Skeletal muscle tissue (tissue), 4 donors: ENCODE data around the gene ZFX. TPM values are rescaled to one million over a fixed set of nuclear protein-coding genes. Genes with fewer than 3 reads are reported as not detected.

Experiments used
- H3K27ac ChIP-seq: one replicate; pipeline ENCODE4 v1.7.0; 2013; ENCODE audit warnings: mild to moderate bottlenecking, low read depth, low read length, inconsistent platforms
- H3K27me3 ChIP-seq, 3 donors: one replicate each; pipeline ENCODE4 v1.7.0; 2013; ENCODE audit warnings: low read length in 3 of 3; ENCODE audit not compliant: control insufficient read depth in 3 of 3, insufficient read depth in 3 of 3
- H3K36me3 ChIP-seq, 3 donors: one replicate each; pipeline ENCODE4 v1.7.0; 2013; ENCODE audit warnings: low read length in 3 of 3; ENCODE audit not compliant: control insufficient read depth in 3 of 3, insufficient read depth in 3 of 3
- H3K4me1 ChIP-seq, 3 donors: one replicate each; pipeline ENCODE4 v1.7.0; 2013; ENCODE audit warnings: low read length in 3 of 3, mild to moderate bottlenecking in 3 of 3; ENCODE audit not compliant: control insufficient read depth in 3 of 3, insufficient read depth in 3 of 3
- H3K4me3 ChIP-seq, 3 donors: one replicate each; pipeline ENCODE4 v1.7.0; 2013; ENCODE audit warnings: low read length in 3 of 3
- H3K9ac ChIP-seq, 3 donors: one replicate each; pipeline ENCODE4 v1.7.0; 2013; ENCODE audit warnings: low read length in 3 of 3, mild to moderate bottlenecking in 3 of 3, moderate library complexity in 2 of 3, low read depth in 1 of 3
- H3K9me3 ChIP-seq, 3 donors: one replicate each; pipeline ENCODE4 v1.7.0; 2013; ENCODE audit warnings: low read length in 3 of 3; ENCODE audit not compliant: control insufficient read depth in 3 of 3
- total RNA-seq: library from RNA; depleted of rRNA; stranded (reverse); fragments of >200 nt; gene quantifications from one replicate; pipeline ENCODE4 v1.2.3, GENCODE V29; 2014
- donor health status: Osteomylitis.

Gene ZFX
- total RNA-seq, 1 donor from 2014 or later = 29.7 TPM

- H3K27me3 ChIP-seq = no peaks in the 10 kb centered on the region
- H3K36me3 ChIP-seq = peaks cover 0 to 11% (median 0%) of the 10 kb centered on the region in 3 donors
- H3K9me3 ChIP-seq = no peaks in the 10 kb centered on the region
- H3K4me1 ChIP-seq = peaks cover 13 to 25% (median 18%) of the 10 kb centered on the region in 3 donors
- no peak overlapping the region for H3K4me3 ChIP-seq
- H3K27ac ChIP-seq = no peak overlapping the region
- H3K9ac ChIP-seq = no peak overlapping the region
Measured at GRCh38 chrX:24168807-24169206, 19.3 kb downstream of the ZFX start.

GRCh38 chrX:24169211-24169610, 19.7 kb downstream of the ZFX start:
- Histone ChIP-seq H3K9me3 (no peaks in the 10 kb centered on the region), H3K4me3 (no peak overlapping the region), H3K36me3 (peaks cover 0 to 11% (median 0%) of the 10 kb centered on the region in 3 donors), H3K27ac (no peak overlapping the region), H3K9ac (no peak overlapping the region), H3K27me3 (no peaks in the 10 kb centered on the region), H3K4me1 (peaks cover 13 to 25% (median 18%) of the 10 kb centered on the region in 3 donors)

DNA sequence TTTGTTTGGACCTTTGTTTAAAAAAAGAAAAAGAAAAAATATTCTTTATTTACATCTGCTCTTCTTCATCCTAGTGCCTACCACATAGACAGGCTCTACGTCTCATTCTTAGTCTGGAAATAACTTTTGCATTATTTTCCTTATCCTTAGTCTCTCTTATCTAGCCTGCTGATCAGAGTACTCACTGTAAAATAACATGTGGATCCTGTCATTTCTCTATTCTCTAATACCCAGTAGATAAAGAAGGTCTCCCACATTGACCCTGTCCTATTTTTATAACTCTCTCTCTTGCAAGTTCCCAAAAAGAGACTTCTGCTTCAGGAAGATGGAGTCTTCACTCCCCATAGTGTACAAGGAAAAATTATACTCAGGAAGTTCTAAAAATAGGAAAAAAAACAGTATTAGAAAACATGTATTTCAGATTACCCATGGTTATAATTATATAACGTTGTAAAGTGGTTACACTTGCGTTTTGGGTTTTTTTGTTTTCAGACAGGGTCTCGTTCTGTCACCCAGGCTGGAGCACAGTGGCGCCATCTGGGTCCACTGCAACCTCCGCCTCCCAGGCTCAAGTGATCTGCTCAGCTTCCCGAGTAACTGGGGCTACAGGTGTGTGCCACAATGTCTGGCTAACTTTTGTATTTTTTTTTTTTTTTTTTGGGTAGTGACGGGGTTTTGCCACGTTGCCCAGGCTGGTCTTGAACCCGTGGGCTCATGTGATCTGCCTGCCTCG, 23.8 kb downstream of the ZFX start:
- Histone ChIP-seq H3K4me1 (peaks cover 11 to 18% (median 16%) of the 10 kb centered on the region in 3 donors), H3K36me3 (peaks cover 0 to 28% (median 2%) of the 10 kb centered on the region in 3 donors)

GRCh38 chrX:24175276-24175675, 25.7 kb downstream of the ZFX start:
- H3K4me3 ChIP-seq = no peak overlapping the region
- H3K36me3 ChIP-seq = peaks cover 5 to 42% (median 7%) of the 10 kb centered on the region in 3 donors
- no peaks in the 10 kb centered on the region for H3K9me3 ChIP-seq
- H3K4me1 ChIP-seq = peaks cover 2 to 7% (median 6%) of the 10 kb centered on the region in 3 donors
- H3K27ac ChIP-seq = no peak overlapping the region
- no peaks in the 10 kb centered on the region for H3K27me3 ChIP-seq
- H3K9ac ChIP-seq = no peak overlapping the region

More for the DNA sequence above, 23.8 kb downstream of the ZFX start:
- H3K9me3 ChIP-seq = no peaks in the 10 kb centered on the region
- H3K27me3 ChIP-seq = no peaks in the 10 kb centered on the region
- H3K27ac ChIP-seq = no peak overlapping the region
- no peak overlapping the region for H3K4me3 ChIP-seq
- no peak overlapping the region for H3K9ac ChIP-seq

GRCh38 chrX:24178441-24178840, 28.9 kb downstream of the ZFX start:
- Histone ChIP-seq H3K36me3 (peaks cover 5 to 41% (median 7%) of the 10 kb centered on the region in 3 donors), H3K9ac (no peak overlapping the region), H3K4me3 (no peak overlapping the region), H3K9me3 (no peaks in the 10 kb centered on the region), H3K27ac (no peak overlapping the region), H3K4me1 (no peaks in the 10 kb centered on the region), H3K27me3 (no peaks in the 10 kb centered on the region)

DNA sequence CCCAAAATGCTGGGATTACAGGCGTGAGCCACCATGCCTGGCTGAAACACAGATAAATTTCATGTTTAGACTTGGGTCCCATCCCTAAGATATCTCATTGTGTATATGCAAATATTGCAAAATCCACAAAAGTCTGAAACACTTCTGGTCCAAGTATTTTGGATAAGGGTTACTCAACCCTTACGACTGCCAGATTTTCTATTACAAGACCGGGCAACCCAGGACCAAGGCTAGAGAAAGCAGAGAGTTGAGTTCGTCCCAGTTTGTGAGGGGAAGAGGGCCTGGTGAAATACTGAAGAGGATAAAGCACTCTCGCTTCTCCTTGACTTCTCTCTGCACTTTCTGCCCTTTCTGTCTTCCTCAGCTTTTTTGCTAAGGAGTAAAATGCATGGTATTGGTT, 34.5 kb downstream of the ZFX start:
- Histone ChIP-seq H3K36me3 (peaks cover 5 to 29% (median 5%) of the 10 kb centered on the region in 3 donors), H3K9me3 (no peaks in the 10 kb centered on the region), H3K27ac (no peak overlapping the region), H3K27me3 (no peaks in the 10 kb centered on the region), H3K9ac (no peak overlapping the region), H3K4me1 (no peaks in the 10 kb centered on the region), H3K4me3 (no peak overlapping the region)

DNA sequence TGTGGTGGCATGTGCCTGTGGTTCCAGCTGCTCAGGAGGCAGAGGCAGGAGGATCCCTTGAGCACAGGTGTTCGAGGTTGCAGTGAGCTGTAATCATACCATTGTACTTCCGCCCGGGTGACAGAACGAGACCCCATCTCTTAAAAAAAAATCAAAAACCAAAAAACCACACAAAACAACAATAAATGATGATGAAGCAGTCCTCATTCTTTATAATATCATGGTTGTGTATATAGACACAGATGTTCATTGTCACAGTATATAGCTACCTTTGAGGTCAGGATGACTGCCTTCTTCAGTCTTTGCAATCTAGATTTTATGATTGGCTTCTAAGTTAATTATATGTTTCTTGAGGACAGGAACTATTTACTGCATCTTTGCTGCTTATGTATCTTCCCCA, 37.0 kb downstream of the ZFX start:
- no peak overlapping the region for H3K9ac ChIP-seq
- H3K4me1 ChIP-seq = peaks cover 0 to 5% (median 0%) of the 10 kb centered on the region in 3 donors
- peaks cover 0 to 8% (median 0%) of the 10 kb centered on the region in 3 donors for H3K36me3 ChIP-seq
- H3K27ac ChIP-seq = no peak overlapping the region
- H3K4me3 ChIP-seq = no peak overlapping the region
- H3K27me3 ChIP-seq = no peaks in the 10 kb centered on the region
- H3K9me3 ChIP-seq = no peaks in the 10 kb centered on the region

- Histone ChIP-seq H3K4me1 (peaks cover 0 to 5% (median 0%) of the 10 kb centered on the region in 3 donors), H3K9me3 (no peaks in the 10 kb centered on the region), H3K4me3 (no peak overlapping the region), H3K27ac (no peak overlapping the region), H3K9ac (no peak overlapping the region), H3K27me3 (no peaks in the 10 kb centered on the region), H3K36me3 (peaks cover 0 to 8% (median 0%) of the 10 kb centered on the region in 3 donors)
Measured at GRCh38 chrX:24186986-24187385, 37.5 kb downstream of the ZFX start.

DNA sequence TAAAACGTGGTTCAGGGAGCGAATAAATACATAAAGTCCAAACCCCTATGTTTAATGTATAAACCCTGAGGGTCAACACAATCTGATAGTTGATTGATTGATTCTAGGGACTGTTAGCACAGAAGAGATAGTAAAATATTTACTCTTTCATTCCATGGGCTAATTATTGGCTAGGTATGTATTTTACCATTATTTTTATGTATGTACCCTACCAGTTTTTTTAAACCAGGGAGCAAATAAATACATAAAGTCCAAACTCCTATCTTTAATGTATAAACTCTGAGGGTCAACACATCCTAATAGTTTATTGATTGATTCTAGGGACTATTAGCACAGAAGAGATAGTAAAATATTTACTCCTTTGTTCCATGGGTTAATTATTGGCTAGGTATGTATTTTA, 40.0 kb downstream of the ZFX start:
- Histone ChIP-seq H3K9ac (no peak overlapping the region), H3K4me3 (no peak overlapping the region), H3K4me1 (peaks cover 0 to 9% (median 0%) of the 10 kb centered on the region in 3 donors), H3K9me3 (no peaks in the 10 kb centered on the region), H3K36me3 (peaks cover 0 to 11% (median 0%) of the 10 kb centered on the region in 3 donors), H3K27ac (no peak overlapping the region), H3K27me3 (no peaks in the 10 kb centered on the region)

DNA sequence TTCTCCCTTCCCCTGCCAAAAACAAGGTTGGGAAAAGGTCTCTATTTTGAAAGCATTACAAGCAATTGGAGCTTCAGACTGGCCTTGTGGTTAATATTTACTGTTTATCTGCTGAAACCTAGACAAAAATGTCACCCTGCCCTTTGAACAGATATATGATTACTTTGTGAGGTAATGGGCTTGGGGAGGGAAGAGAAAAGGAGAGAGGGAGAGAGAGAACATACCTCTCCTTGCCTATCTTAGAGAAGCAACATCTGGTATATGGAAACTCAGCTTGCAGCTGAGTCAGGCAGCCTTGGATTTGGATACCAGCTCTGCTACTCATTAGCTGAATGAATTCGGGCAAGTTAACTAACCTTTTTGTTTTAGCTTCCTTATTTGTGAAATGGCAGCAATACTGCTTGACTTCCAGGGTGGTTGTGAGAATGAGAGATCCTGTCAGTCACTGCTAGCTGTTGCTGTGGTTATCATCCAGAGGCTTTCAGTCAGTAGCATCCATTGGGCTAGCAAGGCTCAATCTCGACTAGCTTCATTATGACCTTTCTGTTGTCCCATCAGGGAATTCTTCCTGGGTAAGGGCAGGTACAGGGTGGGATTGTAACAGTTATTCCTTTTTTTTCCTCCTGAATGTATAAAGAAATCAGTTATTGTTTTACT, 41.1 kb downstream of the ZFX start:
- Histone ChIP-seq H3K4me1 (peaks cover 0 to 9% (median 0%) of the 10 kb centered on the region in 3 donors), H3K27me3 (no peaks in the 10 kb centered on the region), H3K9me3 (no peaks in the 10 kb centered on the region), H3K36me3 (peaks cover 0 to 8% (median 0%) of the 10 kb centered on the region in 3 donors), H3K9ac (no peak overlapping the region), H3K27ac (no peak overlapping the region), H3K4me3 (no peak overlapping the region)
